Panc1 (cell line): ENCODE data around the gene MSI2. TPM values are rescaled to one million over a fixed set of nuclear protein-coding genes. Genes with fewer than 3 reads are reported as not detected.

Source experiments
- ATAC-seq: fragments of 200-7000 bp; cut with Tn5 transposase; 2 replicates; pipeline ENCODE4 v1.9.1; 2020; ENCODE audit warnings: mild to moderate bottlenecking, moderate library complexity
- BruUV-seq: library from RNA; stranded (reverse); fragments of 400-500 nt; replicated peaks from 2 replicates; lab custom pipeline; 2021; lab: Mats Ljungman, UMichigan
- CTCF ChIA-PET: fragments of 300-600 bp; sonication (Branson Sonifier 250); formaldehyde crosslinking; loops from one replicate; lab custom pipeline; 2022; ENCODE audit warnings: antibody characterized with exemption; lab: Charles Lee
- POLR2A ChIA-PET: fragments of 300-600 bp; sonication (Branson Sonifier 250); formaldehyde crosslinking; loops from one replicate; lab custom pipeline; 2022; ENCODE audit warnings: antibody characterized with exemption; lab: Charles Lee
- DNase-seq: peaks from one replicate; pipeline ENCODE4 v3.0.0-alpha.2; 2010; ENCODE audit warnings: low read depth, low spot score
- H3K27ac ChIP-seq: 2 replicates; pipeline ENCODE4 v1.5.1; 2011; ENCODE audit warnings: mild to moderate bottlenecking, low read length, inconsistent platforms
- H3K27me3 ChIP-seq: fragments of 200-500 bp; sonication (Bioruptor generic); 2 replicates; pipeline ENCODE4 v1.6.0; 2014; ENCODE audit warnings: low read length, inconsistent platforms; ENCODE audit not compliant: control insufficient read depth, insufficient read depth
- H3K36me3 ChIP-seq: fragments of 200-500 bp; sonication (Bioruptor generic); 2 replicates; pipeline ENCODE4 v1.5.1; 2014; ENCODE audit warnings: inconsistent platforms, mild to moderate bottlenecking, low read length, moderate library complexity; ENCODE audit not compliant: control insufficient read depth, insufficient read depth
- H3K4me1 ChIP-seq: 2 replicates; pipeline ENCODE4 v1.5.1; 2011; ENCODE audit warnings: inconsistent platforms, mild to moderate bottlenecking, low read length, moderate library complexity; ENCODE audit not compliant: control insufficient read depth, insufficient read depth
- H3K4me3 ChIP-seq, 2 experiments: 2 replicates each; pipeline ENCODE4 v1.5.1; 2011 to 2012; ENCODE audit warnings: low read depth in 2 of 2, low read length in 2 of 2, mild to moderate bottlenecking in 2 of 2, inconsistent platforms in 1 of 2, moderate library complexity in 1 of 2
- H3K9me3 ChIP-seq: fragments of 200-500 bp; sonication (Bioruptor generic); 2 replicates; pipeline ENCODE4 v1.5.1; 2014; ENCODE audit warnings: low read depth, mild to moderate bottlenecking, inconsistent platforms, low read length, moderate library complexity; ENCODE audit not compliant: control insufficient read depth, insufficient read depth
- CTCF ChIP-seq: fragments of 450-650 bp; IDR thresholded peaks from 2 replicates; pipeline ENCODE4 v1.5.1; 2017; ENCODE audit warnings: mild to moderate bottlenecking
- POLR2AphosphoS5 ChIP-seq: IDR thresholded peaks from 2 replicates; pipeline ENCODE4 v1.6.1; 2012; ENCODE audit warnings: mild to moderate bottlenecking, low read depth, low read length, moderate library complexity
- REST ChIP-seq, 2 experiments: IDR thresholded peaks; 2 replicates each; pipeline ENCODE4 v1.6.1; 2011 to 2012; ENCODE audit warnings: low read depth in 2 of 2, control low read depth in 1 of 2, low read length in 1 of 2, mild to moderate bottlenecking in 1 of 2, moderate library complexity in 1 of 2; ENCODE audit not compliant: insufficient read depth in 1 of 2
- SIN3A ChIP-seq: IDR thresholded peaks from 2 replicates; pipeline ENCODE4 v1.6.1; 2012; ENCODE audit warnings: low read depth, mild to moderate bottlenecking, low read length, moderate library complexity, borderline replicate concordance; ENCODE audit not compliant: insufficient read depth
- TCF7L2 ChIP-seq: IDR thresholded peaks from 2 replicates; pipeline ENCODE4 v1.6.1; 2011; ENCODE audit warnings: mild to moderate bottlenecking, low read depth, low read length, inconsistent platforms
- in situ Hi-C: cut with HindIII; loops from 2 replicates; pipeline ENCODE4 v1.10.0; 2016; ENCODE audit warnings: low sequenced_read_pairs, low pct_unique_long_range_greater_than_20kb
- intact Hi-C: fragments of 100-400 bp; cut with micrococcal nuclease; formaldehyde crosslinking; loops from one replicate; pipeline ENCODE4 v1.10.0; 2022; ENCODE audit not compliant: unreplicated experiment
- total RNA-seq: library from RNA; stranded (reverse); gene quantifications from one replicate; pipeline ENCODE4 v1.2.1, GENCODE V29; 2021; ENCODE audit not compliant: unreplicated experiment

Gene MSI2
- total RNA-seq, 1 experiment from 2014 or later = 38.5 TPM

- no peaks in the 10 kb centered on the region for H3K27me3 ChIP-seq
- H3K4me3 ChIP-seq = no peak overlapping the region
- H3K9me3 ChIP-seq = no peaks in the 10 kb centered on the region
- no peaks in the 10 kb centered on the region for H3K36me3 ChIP-seq
- DNase-seq (no peak), ATAC-seq (no peak)
- ChIA-PET POLR2A (no interaction called here), CTCF (no interaction called here)
- in situ Hi-C loops (no loop called here), intact Hi-C loops (no loop called here)
- 0 out of 2 replicates have a peak, but pooled peaks cover 3% of the 10 kb centered on the region for H3K4me1 ChIP-seq
- no peak overlapping the region for H3K27ac ChIP-seq
- TF ChIP-seq CTCF (no peak), TCF7L2 (no peak), SIN3A (no peak), REST (IDR thresholded peaks at IDR 0.05; ENCODE audit: insufficient read depth in 1 of 2, low read depth in 2 of 2, low read length in 1 of 2) (no peak), POLR2AphosphoS5 (no peak)
- BruUV-seq = no TSS peak
These were observed 200.9 kb downstream of the MSI2 start for GRCh38 chr17:57457188-57457587.

GRCh38 chr17:57458718-57459285, 202.5 kb downstream of the MSI2 start:
- in situ Hi-C loops = no loop called here

More at GRCh38 chr17:57458718-57459285, 202.5 kb downstream of the MSI2 start:
- Histone ChIP-seq H3K4me1 (0 out of 2 replicates have a peak, but pooled peaks cover 3% of the 10 kb centered on the region), H3K9me3 (no peaks in the 10 kb centered on the region), H3K27me3 (no peaks in the 10 kb centered on the region), H3K36me3 (no peaks in the 10 kb centered on the region), H3K27ac (no peak overlapping the region), H3K4me3 (no peak overlapping the region)
- BruUV-seq = no TSS peak
- ChIA-PET POLR2A (no interaction called here), CTCF (no interaction called here)
- ATAC-seq (no peak), DNase-seq (no peak)
- TF ChIP-seq POLR2AphosphoS5 (no peak), SIN3A (no peak), CTCF (no peak), REST (IDR thresholded peaks at IDR 0.05; ENCODE audit: insufficient read depth in 1 of 2, low read depth in 2 of 2, low read length in 1 of 2) (no peak), TCF7L2 (no peak)
- intact Hi-C loops = no loop called here
